Central memory CD8-positive, alpha-beta T cell (primary cell): Measurements from ENCODE around the gene DPAGT1.
A peak's percentile ranks its signal among the peaks of the same experiment; 100 is the strongest.
"Not testable (repeated sequence)": the region's sequence is repeated elsewhere in the genome, so short reads cannot be mapped to it uniquely, and the experiment has no call there.

ENCODE experiments used
- ATAC-seq: fragments of 150-1000 bp; cut with Tn5 transposase; replicated peaks from 2 replicates; pipeline ENCODE4 v1.10.0; 2022; ENCODE audit warnings: mild to moderate bottlenecking, moderate FRiP score, moderate number of reproducible peaks; ENCODE audit not compliant: poor library complexity, severe bottlenecking; ENCODE audit errors: extremely low read depth
- DNase-seq, 2 donors: peaks; one replicate each; pipeline ENCODE4 v3.0.0; 2021; ENCODE audit warnings: low spot score in 2 of 2
- H3K27ac Mint-ChIP-seq: one replicate; pipeline ENCODE4 v1.8.0; 2022; ENCODE audit warnings: low read depth, mild to moderate bottlenecking, moderate library complexity, mixed read lengths
- H3K27me3 Mint-ChIP-seq: one replicate; pipeline ENCODE4 v1.8.0; 2022; ENCODE audit warnings: mixed read lengths
- H3K36me3 Mint-ChIP-seq: one replicate; pipeline ENCODE4 v1.8.0; 2022; ENCODE audit warnings: mild to moderate bottlenecking, moderate library complexity, mixed read lengths; ENCODE audit not compliant: insufficient read depth
- H3K4me1 Mint-ChIP-seq: one replicate; pipeline ENCODE4 v1.8.0; 2022; ENCODE audit warnings: mixed read lengths
- H3K4me3 Mint-ChIP-seq: one replicate; pipeline ENCODE4 v1.8.0; 2022; ENCODE audit warnings: mild to moderate bottlenecking, moderate library complexity, mixed read lengths
- H3K9me3 Mint-ChIP-seq: one replicate; pipeline ENCODE4 v1.8.0; 2022; ENCODE audit warnings: mixed read lengths

DPAGT1 gene

GRCh38 chr11:119087123-119087522, 14.5 kb downstream of the DPAGT1 start:
- peaks cover 17% of the 10 kb centered on the region for H3K4me1 Mint-ChIP-seq
- no peak overlapping the region for H3K4me3 Mint-ChIP-seq
- no peak for DNase-seq

GRCh38 chr11:119085437-119085847, 16.2 kb downstream of the DPAGT1 start:
- DNase-seq: no peak
- H3K4me1 Mint-ChIP-seq: peaks cover 16% of the 10 kb centered on the region
- H3K27me3 Mint-ChIP-seq: no peaks in the 10 kb centered on the region
- peak overlapping the region; percentile 86 for H3K4me3 Mint-ChIP-seq
- H3K27ac Mint-ChIP-seq: peak overlapping the region; percentile 86
- H3K9me3 Mint-ChIP-seq: no peaks in the 10 kb centered on the region
- peak; percentile 16 for ATAC-seq
- peaks cover 17% of the 10 kb centered on the region for H3K36me3 Mint-ChIP-seq

More at GRCh38 chr11:119087123-119087522, 14.5 kb downstream of the DPAGT1 start:
- peaks cover 13% of the 10 kb centered on the region for H3K36me3 Mint-ChIP-seq
- no peak for ATAC-seq
- H3K27me3 Mint-ChIP-seq: no peaks in the 10 kb centered on the region
- no peak overlapping the region for H3K27ac Mint-ChIP-seq
- no peaks in the 10 kb centered on the region for H3K9me3 Mint-ChIP-seq

- H3K36me3 Mint-ChIP-seq: peaks cover 23% of the 10 kb centered on the region
- peak within 1 kb of the TSS; percentile 86 for H3K4me3 Mint-ChIP-seq
- DNase-seq: peak; percentile 86
- H3K4me1 Mint-ChIP-seq: peaks cover 16% of the 10 kb centered on the region
- ATAC-seq: peak; percentile 95
- no peaks in the 10 kb centered on the region for H3K27me3 Mint-ChIP-seq
- H3K27ac Mint-ChIP-seq: peak within 1 kb of the TSS; percentile 86
- no peaks in the 10 kb centered on the region for H3K9me3 Mint-ChIP-seq
These were observed 16.8 kb downstream of the DPAGT1 start, which contains the start of gene HMBS for GRCh38 chr11:119084663-119085436. Gene HMBS, plus strand, starts transcription at chr11:119084881. Its CDS starts 153 bp downstream, at chr11:119085034.

GRCh38 chr11:119081682-119082260, 19.9 kb downstream of the DPAGT1 start:
- DNase-seq (no peak), ATAC-seq (no peak)
- H3K4me3 Mint-ChIP-seq: no peak overlapping the region
- no peaks in the 10 kb centered on the region for H3K9me3 Mint-ChIP-seq
- peaks cover 41% of the 10 kb centered on the region for H3K36me3 Mint-ChIP-seq
- H3K4me1 Mint-ChIP-seq: peaks cover 16% of the 10 kb centered on the region
- H3K27me3 Mint-ChIP-seq: no peaks in the 10 kb centered on the region
- H3K27ac Mint-ChIP-seq: peak overlapping the region; percentile 8

- no peaks in the 10 kb centered on the region for H3K27me3 Mint-ChIP-seq
- H3K36me3 Mint-ChIP-seq: peaks cover 53% of the 10 kb centered on the region
- no peaks in the 10 kb centered on the region for H3K9me3 Mint-ChIP-seq
- ATAC-seq (no peak), DNase-seq (no peak)
- H3K4me1 Mint-ChIP-seq: no peaks in the 10 kb centered on the region
- no peak overlapping the region for H3K27ac Mint-ChIP-seq
- H3K4me3 Mint-ChIP-seq: no peak overlapping the region
These were observed 22.8 kb downstream of the DPAGT1 start for GRCh38 chr11:119078675-119079420.

GRCh38 chr11:119077839-119078238, 23.8 kb downstream of the DPAGT1 start:
- ATAC-seq (no peak), DNase-seq (no peak)
- H3K4me3 Mint-ChIP-seq: no peak overlapping the region
- no peaks in the 10 kb centered on the region for H3K9me3 Mint-ChIP-seq
- H3K36me3 Mint-ChIP-seq: peaks cover 62% of the 10 kb centered on the region
- peaks cover 3% of the 10 kb centered on the region for H3K4me1 Mint-ChIP-seq
- H3K27me3 Mint-ChIP-seq: no peaks in the 10 kb centered on the region
- no peak overlapping the region for H3K27ac Mint-ChIP-seq

GRCh38 chr11:119067371-119068222, 34.1 kb downstream of the DPAGT1 start, which contains the start of gene VPS11:
Gene VPS11, plus strand, starts transcription at chr11:119067818. Its CDS starts 6 bp downstream, at chr11:119067824.
- Mint-ChIP-seq H3K27ac (peak within 1 kb of the TSS; percentile 98), H3K27me3 (no peaks in the 10 kb centered on the region), H3K9me3 (no peaks in the 10 kb centered on the region), H3K36me3 (peaks cover 41% of the 10 kb centered on the region), H3K4me3 (peak within 1 kb of the TSS; percentile 87), H3K4me1 (peaks cover 37% of the 10 kb centered on the region)
- ATAC-seq: peak; percentile 97
- peak; percentile 92 to 94 for DNase-seq

GRCh38 chr11:119065369-119065768, 36.3 kb downstream of the DPAGT1 start:
- Mint-ChIP-seq H3K9me3 (no peaks in the 10 kb centered on the region), H3K27me3 (no peaks in the 10 kb centered on the region), H3K27ac (no peak overlapping the region), H3K36me3 (peaks cover 24% of the 10 kb centered on the region), H3K4me1 (peaks cover 35% of the 10 kb centered on the region), H3K4me3 (no peak overlapping the region)
- no peak for ATAC-seq
- DNase-seq: peak in 1 of 2 donors; percentile 27

- Mint-ChIP-seq H3K4me1 (peaks cover 38% of the 10 kb centered on the region), H3K27me3 (no peaks in the 10 kb centered on the region), H3K27ac (no peak overlapping the region), H3K9me3 (no peaks in the 10 kb centered on the region), H3K36me3 (peaks cover 13% of the 10 kb centered on the region), H3K4me3 (no peak overlapping the region)
- no peak for ATAC-seq
- DNase-seq: no peak
These were observed 38.9 kb downstream of the DPAGT1 start for GRCh38 chr11:119062779-119063178.

- Mint-ChIP-seq H3K27ac (no peak overlapping the region), H3K4me1 (peaks cover 39% of the 10 kb centered on the region), H3K9me3 (no peaks in the 10 kb centered on the region), H3K36me3 (peaks cover 13% of the 10 kb centered on the region), H3K27me3 (no peaks in the 10 kb centered on the region), H3K4me3 (no peak overlapping the region)
- DNase-seq (no peak), ATAC-seq (no peak)
These were observed 40.4 kb downstream of the DPAGT1 start for GRCh38 chr11:119061256-119061655.

- H3K27me3 Mint-ChIP-seq, H3K4me3 Mint-ChIP-seq, ATAC-seq, H3K9me3 Mint-ChIP-seq, H3K27ac Mint-ChIP-seq, DNase-seq: not testable (repeated sequence)
- Mint-ChIP-seq H3K36me3 (peaks cover 22% of the 10 kb centered on the region), H3K4me1 (peaks cover 42% of the 10 kb centered on the region)
These were observed 42.5 kb downstream of the DPAGT1 start for GRCh38 chr11:119059128-119059527.
